Neural crest cell (in vitro differentiated cells): ENCODE results near the gene RPL22. TPM values are rescaled to one million over a fixed set of nuclear protein-coding genes. Genes with fewer than 3 reads are reported as not detected.

Experiments used
- DNase-seq: peaks from one replicate; pipeline ENCODE4 v3.0.0; 2021; ENCODE audit warnings: low read depth, mixed read lengths, low spot score
- H3K27ac Mint-ChIP-seq: one replicate; pipeline ENCODE4 v1.8.0; 2021; ENCODE audit warnings: mild to moderate bottlenecking, mixed read lengths; ENCODE audit not compliant: unreplicated experiment
- H3K27me3 Mint-ChIP-seq: 2 replicates; pipeline ENCODE4 v1.8.0; 2021; ENCODE audit warnings: low read depth, mild to moderate bottlenecking, mixed read lengths
- H3K36me3 Mint-ChIP-seq: 2 replicates; pipeline ENCODE4 v1.8.0; 2021; ENCODE audit warnings: low read depth, mild to moderate bottlenecking, mixed read lengths
- H3K4me1 Mint-ChIP-seq: 2 replicates; pipeline ENCODE4 v1.8.0; 2021; ENCODE audit warnings: mixed read lengths
- H3K4me3 Mint-ChIP-seq: one replicate; pipeline ENCODE4 v1.8.0; 2021; ENCODE audit warnings: mild to moderate bottlenecking, mixed read lengths
- H3K9me3 Mint-ChIP-seq: 2 replicates; pipeline ENCODE4 v1.8.0; 2021; ENCODE audit warnings: mixed read lengths
- CTCF ChIP-seq: fragments of 200-600 bp; sonication (generic); conservative IDR thresholded peaks from 2 replicates; pipeline ENCODE4 v1.5.0; 2021; ENCODE audit warnings: antibody characterized with exemption, mild to moderate bottlenecking
- total RNA-seq: library from RNA; stranded (reverse); gene quantifications from 2 replicates; pipeline ENCODE4 v1.2.1, GENCODE V29; 2021

Gene RPL22
- total RNA-seq, 1 donor from 2014 or later: 479 TPM

GRCh38 chr1:6150006-6150938, 49.1 kb downstream of the RPL22 start:
- Mint-ChIP-seq H3K27me3 (peaks cover 14% of the 10 kb centered on the region), H3K36me3 (no peaks in the 10 kb centered on the region), H3K27ac (no peak overlapping the region), H3K4me3 (no peak overlapping the region), H3K9me3 (no peaks in the 10 kb centered on the region), H3K4me1 (peaks cover 4% of the 10 kb centered on the region)
- DNase-seq: no peak
- TF ChIP-seq CTCF: no peak

GRCh38 chr1:6149597-6149996, 49.8 kb downstream of the RPL22 start:
- Mint-ChIP-seq H3K9me3 (no peaks in the 10 kb centered on the region), H3K4me3 (no peak overlapping the region), H3K36me3 (no peaks in the 10 kb centered on the region), H3K4me1 (peaks cover 7% of the 10 kb centered on the region), H3K27me3 (peaks cover 14% of the 10 kb centered on the region), H3K27ac (no peak overlapping the region)
- no peak for DNase-seq
- no peak for TF ChIP-seq CTCF

GRCh38 chr1:6148497-6149241, 50.7 kb downstream of the RPL22 start:
- Mint-ChIP-seq H3K27me3 (peaks cover 14% of the 10 kb centered on the region), H3K4me1 (peaks cover 8% of the 10 kb centered on the region), H3K9me3 (no peaks in the 10 kb centered on the region), H3K4me3 (peak overlapping the region; percentile 65), H3K36me3 (no peaks in the 10 kb centered on the region), H3K27ac (no peak overlapping the region)
- peak; percentile 58 for DNase-seq
- TF ChIP-seq CTCF: no peak

DNA sequence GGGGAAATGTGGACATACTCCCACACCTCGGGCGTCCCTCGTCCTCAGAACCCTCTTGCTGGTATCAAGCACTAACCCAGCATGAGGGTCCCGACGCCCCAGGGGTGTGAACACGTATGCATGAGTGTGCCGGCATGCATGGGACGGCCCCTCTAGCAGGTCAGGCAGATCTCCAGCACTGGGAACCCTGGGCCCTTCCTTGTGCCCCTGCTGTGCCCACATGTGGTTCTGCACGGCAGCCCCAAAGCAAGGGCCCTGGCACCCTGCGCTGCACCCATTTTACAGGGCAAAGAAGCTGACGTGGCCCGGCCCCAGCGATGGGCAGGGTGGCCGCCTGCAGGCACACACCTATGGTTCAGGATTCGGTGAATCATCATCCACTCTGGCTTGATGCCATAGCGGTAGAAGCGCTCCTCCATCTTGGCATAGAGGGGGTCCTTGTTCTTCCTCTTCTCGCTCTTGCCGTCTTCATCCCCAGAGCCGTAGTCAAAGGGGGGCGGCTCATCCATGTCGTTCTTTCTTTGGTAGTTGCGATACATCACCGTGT, 53.5 kb downstream of the RPL22 start:
- Mint-ChIP-seq H3K36me3 (no peaks in the 10 kb centered on the region), H3K4me1 (peaks cover 8% of the 10 kb centered on the region), H3K4me3 (no peak overlapping the region), H3K9me3 (no peaks in the 10 kb centered on the region), H3K27ac (no peak overlapping the region), H3K27me3 (peaks cover 10% of the 10 kb centered on the region)
- no peak for TF ChIP-seq CTCF
- no peak for DNase-seq

- DNase-seq: no peak
- H3K36me3 Mint-ChIP-seq: no peaks in the 10 kb centered on the region
- H3K4me1 Mint-ChIP-seq: peaks cover 8% of the 10 kb centered on the region
- no peaks in the 10 kb centered on the region for H3K9me3 Mint-ChIP-seq
- no peak overlapping the region for H3K27ac Mint-ChIP-seq
- H3K4me3 Mint-ChIP-seq: no peak overlapping the region
- peaks cover 10% of the 10 kb centered on the region for H3K27me3 Mint-ChIP-seq
- no peak for TF ChIP-seq CTCF
Observed at GRCh38 chr1:6145396-6145750, 54.0 kb downstream of the RPL22 start.
